GM19438 (cell line): ENCODE results near the gene GNAS.
"Not testable (repeated sequence)": the region's sequence is repeated elsewhere in the genome, so short reads cannot be mapped to it uniquely, and the experiment has no call there.

ENCODE experiments used
- ATAC-seq: cut with Tn5 transposase; IDR thresholded peaks from one replicate; pipeline ENCODE4 v1.9.1; 2021; ENCODE audit warnings: low read depth; ENCODE audit not compliant: unreplicated experiment

The GNAS gene

GRCh38 chr20:58852543-58853271 lies at the start of gene GNAS:
Gene GNAS (plus strand): TSS chr20:58852716.
- ATAC-seq: no peak

- no peak for ATAC-seq
These were observed 49.0 kb upstream of the GNAS start for GRCh38 chr20:58803533-58803932.

GRCh38 chr20:58807801-58808200 lies 44.7 kb upstream of the GNAS start:
- no peak for ATAC-seq

DNA sequence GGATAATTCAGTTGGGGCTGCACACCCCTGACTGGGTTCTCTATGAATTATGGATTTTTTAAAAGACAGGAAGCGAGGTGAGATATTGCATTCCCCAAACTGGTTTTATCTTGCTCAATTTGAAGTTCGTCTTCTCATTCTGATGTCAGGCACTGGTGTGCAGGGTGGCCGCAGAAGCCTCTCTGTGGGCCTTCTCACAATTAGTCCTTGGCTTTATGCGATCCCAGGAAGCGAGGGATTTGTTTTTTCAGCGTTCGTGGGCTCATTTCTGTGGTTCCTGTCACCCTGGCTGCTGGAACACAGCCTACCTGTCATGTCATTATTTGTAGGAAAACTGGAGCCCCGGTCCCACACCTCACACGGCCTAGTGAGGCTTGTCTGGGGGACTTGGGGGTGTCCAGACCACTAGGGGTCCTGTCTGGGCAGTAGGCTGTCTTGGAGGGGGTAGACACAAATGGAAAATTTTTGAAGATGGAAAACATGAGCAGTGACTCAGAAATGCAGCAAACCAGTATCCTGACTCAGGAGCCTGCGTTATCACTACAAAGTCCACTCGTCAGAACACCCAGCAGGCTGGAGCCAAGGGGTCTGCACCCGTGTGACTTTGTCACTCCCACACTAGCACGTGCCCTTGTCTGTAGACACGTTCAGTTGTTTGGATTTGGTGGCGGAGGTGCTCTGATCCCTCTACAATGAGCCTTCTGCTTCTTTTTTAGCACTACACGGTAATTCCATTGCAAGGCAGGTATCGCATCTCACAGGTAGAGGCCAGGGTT lies 44.1 kb upstream of the GNAS start:
- ATAC-seq: no peak

DNA sequence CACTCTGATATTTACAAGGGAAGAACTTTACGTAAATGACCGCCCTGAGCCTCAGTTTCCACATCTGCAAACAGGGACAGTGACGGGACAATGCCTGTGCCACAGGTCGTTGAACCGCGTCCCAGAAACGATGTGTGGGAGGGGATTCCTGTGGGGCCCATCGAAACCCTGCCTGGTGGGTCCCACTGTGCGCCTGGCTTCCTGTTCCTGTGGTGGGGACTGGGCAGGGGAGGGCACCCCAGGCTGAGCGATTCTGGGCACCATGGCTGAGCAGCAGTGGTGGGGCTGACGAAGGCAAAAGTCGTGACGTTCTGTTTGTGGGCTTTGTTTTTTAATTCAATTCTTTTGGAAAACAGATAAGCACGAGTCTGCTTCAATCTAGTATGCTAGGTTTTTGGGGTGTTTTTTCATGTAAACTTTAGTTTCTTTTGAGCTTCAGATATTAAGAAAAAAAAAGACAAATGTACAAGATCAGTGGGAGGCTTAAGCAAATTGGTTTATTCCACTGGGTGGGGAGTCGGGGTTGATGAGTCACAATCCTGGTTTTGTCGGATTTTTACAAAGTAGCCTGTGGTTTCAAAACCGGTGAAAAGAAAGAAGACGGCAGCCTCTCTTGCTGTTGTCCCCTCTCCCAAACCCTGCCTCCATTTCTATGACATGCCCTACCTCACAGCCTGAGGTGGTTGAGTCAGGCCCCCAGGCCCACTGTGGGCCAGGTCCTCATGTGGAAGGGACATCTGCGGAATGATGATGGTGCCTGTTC lies 42.2 kb upstream of the GNAS start:
- no peak for ATAC-seq

GRCh38 chr20:58810879-58811250 lies 41.7 kb upstream of the GNAS start:
- ATAC-seq: no peak

DNA sequence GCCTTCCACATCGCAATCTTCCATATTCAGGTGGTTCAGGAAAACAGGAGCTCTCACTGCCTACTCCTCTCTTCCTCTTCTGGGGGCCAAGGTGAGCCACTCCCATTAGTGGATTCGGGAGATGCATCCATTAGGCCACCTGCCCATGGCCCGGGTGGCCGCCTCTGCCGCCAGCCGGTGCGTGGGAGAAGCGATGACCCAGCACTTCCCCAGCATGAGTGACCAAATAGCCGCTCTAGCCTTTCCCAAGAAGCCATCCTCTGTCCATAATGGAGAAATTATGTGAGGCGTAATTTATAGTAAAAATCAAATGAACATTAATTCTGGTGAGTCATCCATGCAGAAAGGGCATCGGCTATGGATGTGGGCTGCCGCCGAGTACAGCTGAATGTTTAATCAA lies 41.2 kb upstream of the GNAS start:
- ATAC-seq: no peak

- no peak for ATAC-seq
These were observed 39.1 kb upstream of the GNAS start for GRCh38 chr20:58813369-58813768.

- no peak for ATAC-seq
These were observed 37.1 kb upstream of the GNAS start for GRCh38 chr20:58815448-58815847.

DNA sequence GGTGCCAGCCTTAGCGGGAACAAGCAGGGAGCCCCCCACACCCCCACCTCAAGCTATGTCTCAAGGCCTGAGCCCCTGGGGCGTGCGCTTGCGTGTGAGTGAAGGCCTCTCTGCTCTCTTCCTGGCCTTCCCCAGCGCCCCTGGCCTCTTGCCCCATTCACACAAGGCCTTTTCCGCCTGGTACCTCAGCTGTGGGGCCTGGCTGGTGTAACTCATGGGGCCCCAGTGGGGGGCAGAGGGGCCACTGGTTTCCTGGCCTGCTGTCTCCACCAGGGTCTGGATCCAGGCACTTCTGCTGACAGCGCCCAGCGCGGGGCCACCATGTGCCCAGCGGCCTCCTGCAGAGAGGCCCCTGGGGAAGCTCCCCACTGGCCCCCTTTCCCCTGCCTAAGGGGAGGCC lies 36.5 kb upstream of the GNAS start:
- no peak for ATAC-seq

DNA sequence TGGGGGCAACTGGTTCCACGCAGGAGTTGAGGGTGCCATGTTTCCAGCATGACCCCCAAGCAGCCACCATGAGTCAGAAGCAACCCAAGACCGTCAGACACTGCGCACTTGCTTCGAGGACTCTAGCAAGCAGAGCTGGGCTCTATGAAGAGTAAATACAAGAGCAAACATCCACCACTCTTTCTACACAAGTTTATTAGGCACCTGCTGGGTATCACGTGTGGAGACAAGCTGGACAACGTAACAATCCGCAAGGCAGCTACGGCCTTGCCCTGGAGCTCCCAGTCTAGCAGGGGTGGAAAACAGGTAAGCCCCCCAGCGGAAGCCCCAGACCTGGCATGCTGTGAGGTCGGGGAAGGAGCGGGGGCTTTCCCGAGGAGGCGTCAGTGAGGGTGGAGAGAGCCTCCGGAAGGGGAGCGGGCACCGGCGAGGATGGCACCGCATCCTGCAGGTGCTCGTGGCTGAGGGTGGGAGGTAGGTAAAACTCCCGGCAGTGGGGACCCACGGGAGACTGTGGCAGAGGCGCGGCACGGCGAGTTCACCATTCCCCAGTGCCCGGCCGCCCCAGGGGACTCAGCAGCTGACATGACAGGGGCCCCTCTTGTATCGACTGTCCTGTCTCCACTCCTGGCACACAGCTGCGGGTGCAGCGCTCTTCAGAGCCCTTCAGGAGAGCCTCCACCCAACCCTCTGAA lies 35.4 kb upstream of the GNAS start:
- no peak for ATAC-seq

GRCh38 chr20:58817748-58818147 lies 34.8 kb upstream of the GNAS start:
- ATAC-seq: no peak

DNA sequence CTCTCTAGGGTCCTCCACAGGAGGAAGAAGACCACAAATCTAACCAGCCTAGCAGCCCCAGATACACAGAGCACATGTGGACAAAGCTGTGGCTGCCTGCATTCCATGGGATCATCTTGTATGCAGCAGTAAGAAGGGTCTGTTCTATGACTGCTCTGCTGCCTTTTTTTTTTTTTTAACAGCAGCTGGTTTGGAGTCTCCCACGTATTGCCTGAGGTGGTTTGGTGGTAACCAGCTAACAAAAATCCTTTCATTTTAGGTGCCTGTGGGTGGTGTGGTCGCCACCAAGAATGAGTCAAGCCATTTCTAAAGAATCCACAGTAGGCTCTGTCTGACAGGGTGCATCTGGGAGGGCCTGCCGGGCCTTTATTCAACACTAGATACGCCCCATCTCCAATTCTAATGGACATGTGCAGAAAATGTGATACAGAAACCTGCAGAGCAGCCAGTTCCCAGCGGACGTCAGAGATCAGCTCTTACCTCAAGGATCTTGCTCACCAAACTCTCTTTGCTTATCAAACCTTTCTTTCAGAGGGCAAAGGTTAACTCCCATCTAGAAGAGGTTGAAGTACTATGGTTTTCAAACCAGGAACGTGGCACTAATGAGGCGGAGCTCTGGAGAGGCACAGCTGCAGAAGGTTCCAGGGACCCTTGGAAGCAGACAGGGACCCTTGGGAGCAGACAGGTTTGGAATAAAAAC lies 33.8 kb upstream of the GNAS start:
- ATAC-seq: no peak

- ATAC-seq: no peak
These were observed 32.6 kb upstream of the GNAS start for GRCh38 chr20:58819921-58820320.

GRCh38 chr20:58820515-58820914 lies 32.0 kb upstream of the GNAS start:
- not testable (repeated sequence) for ATAC-seq

DNA sequence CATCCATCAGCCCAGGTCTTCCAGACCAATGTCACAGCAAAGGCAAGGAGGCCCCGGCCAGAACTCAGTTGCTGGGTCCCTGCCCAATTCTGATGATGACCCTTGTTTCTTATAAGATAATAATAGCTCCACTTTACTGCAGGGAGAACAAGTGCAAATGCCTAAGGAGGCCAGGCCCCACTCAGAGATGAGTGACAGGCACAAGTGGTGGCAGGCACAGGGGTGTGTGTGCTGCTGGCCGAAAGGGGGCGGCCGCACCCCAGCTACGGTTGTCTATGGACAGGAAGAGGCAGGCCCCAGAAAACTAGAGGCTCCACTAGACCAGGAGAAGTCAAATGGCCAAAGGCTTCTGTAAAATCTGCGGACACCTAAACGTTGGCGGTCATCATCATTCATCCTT lies 30.4 kb upstream of the GNAS start:
- ATAC-seq: no peak

- ATAC-seq: no peak
These were observed 29.5 kb upstream of the GNAS start for GRCh38 chr20:58822748-58823730.

- ATAC-seq: no peak
These were observed 27.7 kb upstream of the GNAS start for GRCh38 chr20:58824843-58825242.

- ATAC-seq: no peak
These were observed 27.1 kb upstream of the GNAS start for GRCh38 chr20:58825450-58825849.
